ENCODE results near the gene ATG7.
A peak's percentile ranks its signal among the peaks of the same experiment; 100 is the strongest.
"Not testable (repeated sequence)": the region's sequence is repeated elsewhere in the genome, so short reads cannot be mapped to it uniquely, and the experiment has no call there.

ATG7 gene

GRCh38 chr3:11391174-11391879 is 119.1 kb downstream of the ATG7 start:
- no peak for DNase-seq

- no peak for DNase-seq
Observed at GRCh38 chr3:11392014-11392859, 120.0 kb downstream of the ATG7 start.

- DNase-seq: no peak
Observed at GRCh38 chr3:11392860-11393114, 120.6 kb downstream of the ATG7 start.

GRCh38 chr3:11393401-11393800 is 121.2 kb downstream of the ATG7 start:
- DNase-seq: no peak

GRCh38 chr3:11394392-11394791 is 122.2 kb downstream of the ATG7 start:
- DNase-seq: no peak

- no peak for DNase-seq
Observed at GRCh38 chr3:11400213-11400612, 128.0 kb downstream of the ATG7 start.

GRCh38 chr3:11401434-11401833 is 129.2 kb downstream of the ATG7 start:
- no peak for DNase-seq

- DNase-seq: no peak
Observed at GRCh38 chr3:11405323-11405722, 133.1 kb downstream of the ATG7 start.

GRCh38 chr3:11407644-11408043 is 135.4 kb downstream of the ATG7 start:
- no peak for DNase-seq

- not testable (repeated sequence) for DNase-seq
Observed at GRCh38 chr3:11408324-11408859, 136.2 kb downstream of the ATG7 start.

GRCh38 chr3:11410564-11410963 is 138.4 kb downstream of the ATG7 start:
- DNase-seq: peak in 2 of 3 donors; percentile 20 to 38

- DNase-seq: no peak
Observed at GRCh38 chr3:11411956-11412355, 139.8 kb downstream of the ATG7 start.

GRCh38 chr3:11413071-11413470 is 140.9 kb downstream of the ATG7 start:
- DNase-seq: no peak

GRCh38 chr3:11415099-11415498 is 142.9 kb downstream of the ATG7 start:
- no peak for DNase-seq

- DNase-seq: no peak
Observed at GRCh38 chr3:11420066-11420465, 147.9 kb downstream of the ATG7 start.

GRCh38 chr3:11422291-11422690 is 150.1 kb downstream of the ATG7 start:
- no peak for DNase-seq

GRCh38 chr3:11423868-11424267 is 151.7 kb downstream of the ATG7 start:
- DNase-seq: no peak

GRCh38 chr3:11424277-11424676 is 152.1 kb downstream of the ATG7 start:
- no peak for DNase-seq

- DNase-seq: no peak
Observed at GRCh38 chr3:11430207-11430606, 158.0 kb downstream of the ATG7 start.

GRCh38 chr3:11430624-11431023 is 158.4 kb downstream of the ATG7 start:
- no peak for DNase-seq

- DNase-seq: no peak
Observed at GRCh38 chr3:11431319-11431718, 159.1 kb downstream of the ATG7 start.

GRCh38 chr3:11434017-11434526 is 161.9 kb downstream of the ATG7 start:
- DNase-seq: peak; percentile 81 to 88 (median 85)

GRCh38 chr3:11434563-11435096 is 162.4 kb downstream of the ATG7 start:
- no peak for DNase-seq
